Uterus (tissue), 2 donors: ENCODE data around the gene PLEKHO1.
"Not testable (repeated sequence)": the region's sequence is repeated elsewhere in the genome, so short reads cannot be mapped to it uniquely, and the experiment has no call there.

Source experiments
- CTCF ChIP-seq, 4 experiments: fragments of 200-600 bp in 2 of 4; fragments of 450-650 bp in 2 of 4; sonication (generic) in 2 of 4; IDR thresholded peaks; one replicate each; pipeline ENCODE4 v1.5.1; 2016 to 2019; ENCODE audit warnings: antibody characterized with exemption in 4 of 4, mild to moderate bottlenecking in 2 of 4, moderate library complexity in 1 of 4
- POLR2A ChIP-seq, 2 donors: fragments of 450-650 bp; IDR thresholded peaks; one replicate each; pipeline ENCODE4 v1.6.1; 2016; ENCODE audit warnings: antibody characterized with exemption in 2 of 2, mild to moderate bottlenecking in 1 of 2, moderate library complexity in 1 of 2

- TF ChIP-seq CTCF, POLR2A (IDR thresholded peaks at IDR 0.05): not testable (repeated sequence)
Observed at GRCh38 chr1:150186438-150186788, 36.7 kb downstream of the PLEKHO1 start.
